Aorta (tissue), 5 donors: ENCODE results near the gene TPCN1. TPM values are rescaled to one million over a fixed set of nuclear protein-coding genes. Genes with fewer than 3 reads are reported as not detected.

Source experiments
- ATAC-seq: fragments of 200-7000 bp; cut with Tn5 transposase; one replicate; pipeline ENCODE4 v1.9.1; 2022; ENCODE audit warnings: moderate library complexity; ENCODE audit not compliant: low FRiP score
- DNase-seq, 2 donors: peaks; one replicate each; pipeline ENCODE4 v3.0.0-alpha.2; 2020
- H3K27ac ChIP-seq, 2 donors: one replicate each; pipeline ENCODE4 v1.5.1; 2013; ENCODE audit warnings: low read length in 2 of 2, mild to moderate bottlenecking in 2 of 2, moderate library complexity in 2 of 2, control low read depth in 1 of 2, inconsistent platforms in 1 of 2, low read depth in 1 of 2
- H3K27me3 ChIP-seq, 2 donors: one replicate each; pipeline ENCODE4 v1.6.1; 2013; ENCODE audit warnings: control low read depth in 1 of 2, low read length in 1 of 2, mild to moderate bottlenecking in 1 of 2, moderate library complexity in 1 of 2; ENCODE audit not compliant: insufficient read depth in 2 of 2, control insufficient read depth in 1 of 2
- H3K36me3 ChIP-seq, 2 donors: one replicate each; pipeline ENCODE4 v1.6.1; 2013; ENCODE audit warnings: control low read depth in 1 of 2, low read length in 1 of 2, mild to moderate bottlenecking in 1 of 2; ENCODE audit not compliant: insufficient read depth in 2 of 2, control insufficient read depth in 1 of 2
- H3K4me1 ChIP-seq, 2 donors: one replicate each; pipeline ENCODE4 v1.6.1; 2013; ENCODE audit warnings: low read length in 2 of 2, control low read depth in 1 of 2, mild to moderate bottlenecking in 1 of 2, moderate library complexity in 1 of 2; ENCODE audit not compliant: insufficient read depth in 2 of 2, control insufficient read depth in 1 of 2
- H3K4me3 ChIP-seq, 2 donors: one replicate each; pipeline ENCODE4 v1.5.1; 2013; ENCODE audit warnings: low read length in 2 of 2, control low read depth in 1 of 2, mild to moderate bottlenecking in 1 of 2
- H3K9me3 ChIP-seq: one replicate; pipeline ENCODE4 v1.6.1; 2013; ENCODE audit warnings: mild to moderate bottlenecking, low read length; ENCODE audit not compliant: control insufficient read depth
- WGBS, 2 donors: extraction: QIAGEN DNeasy Blood & Tissue Kit; methylation state at CpG; one replicate each; pipeline ENCODE4 v1.1.7; 2013; 5-methylcytosine and 5-hydroxymethylcytosine counted together
- intact Hi-C, 2 donors: fragments of 100-400 bp; cut with DNase I; formaldehyde crosslinking; loops; one replicate each; pipeline versions ENCODE4 v1.14.2 to v1.15.0; 2022
- polyA plus RNA-seq, 2 donors: library from polyadenylated mRNA; stranded (reverse); fragments of 200-250 nt; gene quantifications; one replicate each; pipeline ENCODE4 v1.2.3, GENCODE V29; 2013
- total RNA-seq, 2 donors: library from RNA; stranded (reverse); fragmentation: NEBNext Ultra II Directional; extraction: Animal tissue kit (Norgen Biotek cat#: 25700); gene quantifications; one replicate each; pipeline ENCODE4 v1.2.1, GENCODE V29; 2021
- donor health status: healthy with polysubstance abuse.
- donor health status: Bipolar disorder and iron deficiency.
- donor health status: DM: no; HTN: no; CAD: no.
- donor health status: DM: no; HTN: no; CAD: no.
- donor health status: DM: yes; HTN: yes; CAD: no.

The TPCN1 gene
- total and polyA plus RNA-seq, 4 donors: 21.4 to 128 (median 87.2) TPM

GRCh38 chr12:113226696-113227568 lies 5.7 kb downstream of the TPCN1 start:
- Histone ChIP-seq H3K9me3 (no peaks in the 10 kb centered on the region), H3K4me3 (no peak overlapping the region), H3K27ac (peak overlapping the region; percentile 86 to 97), H3K36me3 (no peaks in the 10 kb centered on the region), H3K27me3 (no peaks in the 10 kb centered on the region), H3K4me1 (peaks cover 3 to 6% of the 10 kb centered on the region in 2 donors)
- DNase-seq: peak in 1 of 2 donors; percentile 64
- 34 to 35% methylated on average over 13 of the region's 13 CpGs for WGBS, 2 donors
- intact Hi-C loops: loop anchor here in 1 of 2 donors (5.0 kb wide), 1 partner anchor 45 kb away; no protein-coding TSS in a partner anchor
- ATAC-seq: peak; percentile 34

DNA sequence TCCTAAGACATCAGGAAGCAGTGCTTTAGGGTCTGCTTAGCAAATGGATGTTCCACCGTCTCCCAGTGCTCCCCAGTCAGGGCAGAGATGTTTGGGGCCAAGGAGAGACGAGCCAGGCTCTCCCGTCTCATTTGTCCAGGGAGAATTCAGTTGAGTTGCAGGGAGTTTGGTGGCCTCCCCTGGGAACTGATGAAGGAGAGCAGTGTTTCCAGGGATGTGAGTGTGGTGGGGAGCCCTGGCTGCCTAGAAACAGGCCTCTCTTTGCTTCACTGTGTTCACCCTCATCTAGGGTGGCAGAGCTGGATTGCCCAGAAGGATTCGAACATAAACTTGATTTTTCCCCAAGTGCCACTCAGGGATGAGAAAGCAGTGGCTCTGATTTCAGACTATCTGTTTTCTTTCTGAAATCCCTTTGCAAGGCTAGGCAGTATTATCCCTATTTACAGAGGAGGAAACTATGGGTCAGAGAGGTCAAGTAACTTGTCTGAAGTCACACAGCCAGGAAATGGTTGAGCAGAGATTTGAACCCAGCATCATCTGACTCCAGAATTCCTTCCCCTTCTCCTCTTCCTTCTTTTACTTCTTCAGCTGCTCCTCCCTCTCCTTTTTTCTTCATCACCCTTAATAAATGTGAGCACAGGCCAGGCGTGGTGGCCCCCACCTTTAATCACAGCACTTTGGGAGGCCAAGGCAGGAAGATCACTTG lies 6.6 kb downstream of the TPCN1 start:
- H3K27ac ChIP-seq: peak overlapping the region; percentile 86 to 97
- DNase-seq: peak in 1 of 2 donors; percentile 36

GRCh38 chr12:113228394-113229028 lies 7.2 kb downstream of the TPCN1 start:
- Histone ChIP-seq H3K4me3 (no peak overlapping the region), H3K36me3 (no peaks in the 10 kb centered on the region), H3K9me3 (no peaks in the 10 kb centered on the region), H3K27ac (peak overlapping the region; percentile 86 to 97), H3K4me1 (peaks cover 8% of the 10 kb centered on the region in 2 donors), H3K27me3 (no peaks in the 10 kb centered on the region)
- WGBS, 2 donors: 57 to 58% methylated on average over 5 of the region's 5 CpGs
- ATAC-seq: no peak
- DNase-seq: peak; percentile 11 to 44
- intact Hi-C loops: loop anchor here in 1 of 2 donors (5.0 kb wide), 1 partner anchor 44 kb away; no protein-coding TSS in a partner anchor

More for the DNA sequence above, 6.6 kb downstream of the TPCN1 start:
- intact Hi-C loops: loop anchor here in 1 of 2 donors (5.0 kb wide), 1 partner anchor 44 kb away; no protein-coding TSS in a partner anchor
- no peaks in the 10 kb centered on the region for H3K36me3 ChIP-seq
- 25 to 26% methylated on average over 5 of the region's 5 CpGs for WGBS, 2 donors
- no peak for ATAC-seq
- H3K4me1 ChIP-seq: peaks cover 8% of the 10 kb centered on the region in 2 donors
- no peak overlapping the region for H3K4me3 ChIP-seq
- no peaks in the 10 kb centered on the region for H3K9me3 ChIP-seq
- no peaks in the 10 kb centered on the region for H3K27me3 ChIP-seq

DNA sequence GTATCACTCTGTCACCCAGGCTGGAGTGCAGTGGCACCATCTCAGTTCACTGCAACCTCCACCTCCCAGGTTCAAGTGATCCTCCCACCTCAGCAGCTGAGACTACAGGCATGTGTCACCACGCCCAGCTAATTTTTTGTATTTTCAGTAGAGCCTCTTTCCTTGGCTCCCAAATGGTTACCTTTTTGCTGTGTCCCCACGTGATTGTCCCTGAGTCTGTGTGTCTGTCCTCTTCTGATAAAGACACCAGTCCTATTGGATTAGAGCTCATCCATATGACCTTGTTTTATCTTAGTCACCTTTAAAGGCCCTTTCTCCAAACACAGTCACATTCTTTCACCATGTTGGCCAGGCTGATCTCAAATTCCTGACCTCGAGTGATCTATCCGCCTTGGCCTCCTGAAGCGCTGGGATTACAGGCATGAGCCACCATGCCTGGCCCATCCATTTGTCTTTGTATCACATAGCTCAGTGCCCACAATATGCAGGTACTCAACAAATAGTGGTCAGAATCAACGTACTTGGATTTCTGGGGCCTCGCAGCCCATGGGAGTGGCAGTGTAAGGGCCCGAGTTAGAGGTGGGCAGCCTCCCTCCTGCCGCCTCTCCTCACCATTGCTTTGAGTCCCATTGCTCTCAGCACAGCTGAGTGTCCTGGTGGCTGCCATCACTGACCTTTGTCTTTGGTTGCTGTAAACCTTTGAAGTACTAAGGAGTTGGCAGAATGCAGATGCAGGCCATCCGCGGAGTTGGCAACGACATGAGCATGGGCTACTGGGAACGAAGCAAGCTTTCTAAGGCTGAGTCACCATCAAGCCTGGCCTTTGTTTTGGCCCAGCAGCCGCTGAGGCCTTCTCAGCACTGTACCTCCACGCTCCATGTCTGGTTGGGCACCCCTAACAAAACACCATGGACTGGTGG lies 9.3 kb downstream of the TPCN1 start:
- intact Hi-C loops: no loop called here
- no peak for ATAC-seq
- 78 to 79% methylated on average over 15 of the region's 15 CpGs for WGBS, 2 donors
- Histone ChIP-seq H3K4me1 (peaks cover 8% of the 10 kb centered on the region in 2 donors), H3K9me3 (no peaks in the 10 kb centered on the region), H3K27me3 (no peaks in the 10 kb centered on the region), H3K36me3 (no peaks in the 10 kb centered on the region), H3K27ac (peak overlapping the region in 1 of 2 donors; percentile 93), H3K4me3 (no peak overlapping the region)
- DNase-seq: peak; percentile 70 to 75

DNA sequence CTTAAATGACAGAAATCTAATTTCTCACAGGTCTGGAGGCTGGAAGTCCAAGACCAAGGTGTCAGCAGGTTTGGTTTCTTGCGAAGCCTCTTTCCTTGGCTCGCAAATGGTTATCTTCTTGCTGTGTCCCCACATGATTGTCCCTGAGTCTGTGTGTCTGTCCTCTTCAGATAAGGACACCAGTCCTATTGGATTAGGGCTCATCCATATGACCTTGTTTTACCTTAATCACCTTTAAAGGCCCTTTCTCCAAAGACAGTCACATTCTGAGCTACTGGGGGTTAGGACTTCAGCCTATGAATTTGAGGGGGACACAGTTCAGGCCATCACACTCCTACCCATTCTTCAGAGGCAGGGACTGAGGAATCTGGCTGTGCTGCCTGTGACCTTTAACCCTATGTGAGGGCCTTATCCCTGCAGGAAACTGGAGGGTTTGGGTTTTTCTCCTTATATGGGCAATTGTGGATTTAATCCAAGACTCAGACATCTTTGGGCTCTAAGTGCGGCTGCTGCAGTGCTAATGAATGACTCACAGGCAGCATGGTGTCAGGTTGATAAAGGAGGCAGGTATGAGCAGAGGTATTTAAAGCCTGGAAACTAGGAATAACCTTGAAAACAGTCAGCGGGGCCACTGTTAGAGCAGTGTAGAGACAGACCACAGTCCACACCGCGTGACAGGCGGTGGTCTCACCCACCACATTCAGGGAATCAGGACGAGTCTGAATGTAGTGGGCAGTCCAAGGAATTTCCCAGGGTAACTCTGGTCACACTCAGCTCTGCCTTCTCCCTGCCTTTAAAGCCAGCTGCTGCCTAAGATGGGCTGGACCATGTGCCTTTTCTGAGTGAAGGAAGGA lies 10.2 kb downstream of the TPCN1 start:
- no peak for ATAC-seq

DNA sequence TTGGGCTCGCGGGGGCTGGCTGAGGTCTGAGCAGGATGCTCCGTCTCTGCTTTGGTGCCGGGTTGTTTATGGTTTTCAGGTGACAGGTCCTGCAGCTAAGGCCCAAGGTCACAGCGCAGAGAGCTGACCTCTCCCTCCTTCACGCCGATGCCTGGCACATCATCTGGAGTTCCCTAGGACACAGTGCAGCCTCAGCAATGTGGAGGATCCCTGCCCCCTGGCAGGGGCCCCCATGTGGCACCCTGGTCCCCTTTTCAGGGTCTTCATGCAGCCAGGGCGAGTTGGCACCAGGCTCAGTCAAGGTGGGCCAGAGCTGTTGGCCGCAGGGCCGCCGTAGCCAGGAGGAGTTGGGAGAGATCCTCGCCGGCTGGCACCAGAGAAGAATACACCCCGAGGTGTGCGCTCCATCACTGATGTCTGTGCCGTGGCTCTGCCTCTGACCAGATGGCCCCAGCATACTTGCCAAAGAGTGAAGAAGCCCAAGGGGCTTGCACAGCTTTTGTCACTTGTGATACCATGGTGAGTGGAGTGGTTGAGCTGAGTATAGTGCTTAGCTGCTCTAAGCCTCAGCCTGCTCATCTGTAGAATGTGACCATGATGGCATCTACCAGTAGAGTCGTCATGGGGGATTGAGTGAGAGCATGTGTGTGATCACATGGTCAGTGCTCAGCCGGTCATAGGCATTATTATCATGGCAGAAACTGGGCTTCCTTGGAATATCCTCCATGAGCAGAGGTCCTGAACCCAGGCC lies 11.0 kb downstream of the TPCN1 start:
- DNase-seq: peak; percentile 49 to 69
- no peaks in the 10 kb centered on the region for H3K36me3 ChIP-seq
- no peaks in the 10 kb centered on the region for H3K9me3 ChIP-seq
- H3K4me3 ChIP-seq: no peak overlapping the region
- 83 to 85% methylated on average over 18 of the region's 18 CpGs for WGBS, 2 donors
- H3K27me3 ChIP-seq: no peaks in the 10 kb centered on the region
- H3K4me1 ChIP-seq: peaks cover 5 to 13% of the 10 kb centered on the region in 2 donors
- intact Hi-C loops: no loop called here
- peak overlapping the region; percentile 72 to 93 for H3K27ac ChIP-seq
- no peak for ATAC-seq

More for the DNA sequence above, 10.2 kb downstream of the TPCN1 start:
- Histone ChIP-seq H3K27me3 (no peaks in the 10 kb centered on the region), H3K9me3 (no peaks in the 10 kb centered on the region), H3K36me3 (no peaks in the 10 kb centered on the region), H3K4me1 (peaks cover 8% of the 10 kb centered on the region in 2 donors), H3K4me3 (no peak overlapping the region), H3K27ac (peak overlapping the region; percentile 16 to 93)
- intact Hi-C loops: no loop called here
- peak in 1 of 2 donors; percentile 42 for DNase-seq
- WGBS, 2 donors: 70 to 76% methylated on average over 8 of the region's 8 CpGs
